HepG2 (cell line): Measurements from ENCODE around the gene FMR1. TPM values are rescaled to one million over a fixed set of nuclear protein-coding genes. Genes with fewer than 3 reads are reported as not detected.
A peak's percentile ranks its signal among the peaks of the same experiment; 100 is the strongest.

Experiments
- DR1 ChIP-seq: sonication (generic); formaldehyde crosslinking; IDR thresholded peaks from 2 replicates; pipeline ENCODE4 v1.8.0; 2021; ENCODE audit warnings: mild to moderate bottlenecking, missing genetic modification reagents, inconsistent platforms
- FUBP1 ChIP-seq: sonication (generic); formaldehyde crosslinking; IDR thresholded peaks from 2 replicates; pipeline ENCODE4 v1.5.1; 2020; ENCODE audit warnings: missing genetic modification reagents, mild to moderate bottlenecking, borderline replicate concordance
- HNRNPUL1 ChIP-seq: fragments of 200-400 bp; formaldehyde crosslinking; IDR thresholded peaks from 2 replicates; pipeline ENCODE4 v1.6.1; 2017; ENCODE audit warnings: low read depth, mild to moderate bottlenecking, low read length, moderate library complexity
- HOXD1 ChIP-seq: sonication (generic); formaldehyde crosslinking; IDR thresholded peaks from 2 replicates; pipeline ENCODE4 v1.5.0; 2020; ENCODE audit warnings: missing genetic modification reagents
- KDM2A ChIP-seq: sonication (generic); formaldehyde crosslinking; IDR thresholded peaks from 2 replicates; pipeline ENCODE4 v1.4.0; 2020; ENCODE audit warnings: low read depth, missing genetic modification reagents, borderline replicate concordance
- MNT ChIP-seq: fragments of 450-650 bp; IDR thresholded peaks from 2 replicates; pipeline ENCODE4 v1.6.1; 2016
- NFKBIZ ChIP-seq: IDR thresholded peaks from 2 replicates; pipeline ENCODE4 v1.6.1; 2018; ENCODE audit warnings: missing genetic modification reagents, missing compliant biosample characterization
- PHF8 ChIP-seq: sonication (generic); formaldehyde crosslinking; IDR thresholded peaks from 2 replicates; pipeline ENCODE4 v1.5.0; 2020; ENCODE audit warnings: missing genetic modification reagents
- PLRG1 ChIP-seq: fragments of 450-650 bp; conservative IDR thresholded peaks from 2 replicates; pipeline ENCODE4 v1.6.1; 2016
- PTBP1 ChIP-seq: fragments of 200-400 bp; formaldehyde crosslinking; IDR thresholded peaks from 2 replicates; pipeline ENCODE4 v1.6.1; 2018; ENCODE audit warnings: low read length, low read depth; ENCODE audit not compliant: poor library complexity, severe bottlenecking
- SAP130 ChIP-seq: IDR thresholded peaks from 2 replicates; pipeline ENCODE4 v1.6.1; 2016; ENCODE audit warnings: low read depth
- ZC3H4 ChIP-seq: sonication (generic); formaldehyde crosslinking; IDR thresholded peaks from 2 replicates; pipeline ENCODE4 v1.4.0; 2020; ENCODE audit warnings: missing genetic modification reagents, borderline replicate concordance
- ZFX ChIP-seq: sonication (generic); formaldehyde crosslinking; IDR thresholded peaks from 2 replicates; pipeline ENCODE4 v1.4.0; 2020; ENCODE audit warnings: mild to moderate bottlenecking, low read depth, missing genetic modification reagents, moderate library complexity
- ZFY ChIP-seq: sonication (generic); formaldehyde crosslinking; IDR thresholded peaks from 2 replicates; pipeline ENCODE4 v1.4.0; 2020; ENCODE audit warnings: missing genetic modification reagents
- ZNF292 ChIP-seq: sonication (generic); formaldehyde crosslinking; IDR thresholded peaks from 2 replicates; pipeline ENCODE4 v1.8.1; 2022; ENCODE audit warnings: mild to moderate bottlenecking, low read depth, missing genetic modification reagents, borderline replicate concordance
- ZNF317 ChIP-seq: sonication (generic); formaldehyde crosslinking; IDR thresholded peaks from 2 replicates; pipeline ENCODE4 v1.5.0; 2020; ENCODE audit warnings: mild to moderate bottlenecking, missing genetic modification reagents
- ZNF577 ChIP-seq: sonication (generic); formaldehyde crosslinking; IDR thresholded peaks from 2 replicates; pipeline ENCODE4 v1.4.0; 2020; ENCODE audit warnings: mild to moderate bottlenecking, low read depth, missing genetic modification reagents, borderline replicate concordance
- ZNF615 ChIP-seq: sonication (generic); formaldehyde crosslinking; IDR thresholded peaks from 2 replicates; pipeline ENCODE4 v1.5.0; 2020; ENCODE audit warnings: mild to moderate bottlenecking, missing genetic modification reagents, borderline replicate concordance
- ZNF777 ChIP-seq: sonication (generic); formaldehyde crosslinking; IDR thresholded peaks from 2 replicates; pipeline ENCODE4 v1.4.0; 2020; ENCODE audit warnings: missing genetic modification reagents
- ZSCAN29 ChIP-seq: sonication (generic); formaldehyde crosslinking; conservative IDR thresholded peaks from 2 replicates; pipeline ENCODE4 v1.4.0; 2020; ENCODE audit warnings: mild to moderate bottlenecking, missing genetic modification reagents
- polyA plus RNA-seq, 8 experiments: library from polyadenylated mRNA; depleted of rRNA in 3 of 8; stranded (reverse) in 7 of 8; unstranded in 1 of 8; fragments of >200 nt; fragmentation: Illumina TruSeq in 4 of 8; extraction: Trizol in 4 of 8; gene quantifications; 2 replicates each; pipeline versions ENCODE4 v1.2.1 to v1.2.3, GENCODE V29; 2011 to 2016; ENCODE audit warnings: low read depth in 4 of 8, missing spikeins in 1 of 8, mixed read lengths in 1 of 8; ENCODE audit not compliant: insufficient read depth in 1 of 8
- total RNA-seq, 5 experiments: library from RNA; depleted of rRNA; stranded (reverse); fragments of >200 nt; fragmentation: Illumina TruSeq; extraction: Trizol; gene quantifications; 2 replicates each; pipeline ENCODE4 v1.2.3, GENCODE V29; 2016; ENCODE audit warnings: low read depth in 1 of 5
- TF ChIP-seq, protein P1 (sequence below): sonication (generic); formaldehyde crosslinking; IDR thresholded peaks from 2 replicates; pipeline ENCODE4 v1.4.0; 2020; ENCODE audit warnings: mild to moderate bottlenecking, missing genetic modification reagents
- TF ChIP-seq, protein P2 (sequence below): sonication (generic); formaldehyde crosslinking; IDR thresholded peaks from 2 replicates; pipeline ENCODE4 v1.9.0; 2022; ENCODE audit warnings: low read depth, missing genetic modification reagents
- TF ChIP-seq, protein P3 (sequence below): sonication (generic); formaldehyde crosslinking; IDR thresholded peaks from 2 replicates; pipeline ENCODE4 v1.4.0; 2020; ENCODE audit warnings: missing genetic modification reagents

Gene FMR1
- total and polyA plus RNA-seq, 2 of the 13 experiments (the other 11 are each of a cell fraction or from before 2014, with no cell fraction given): 27.8 to 49.6 TPM

DNA sequence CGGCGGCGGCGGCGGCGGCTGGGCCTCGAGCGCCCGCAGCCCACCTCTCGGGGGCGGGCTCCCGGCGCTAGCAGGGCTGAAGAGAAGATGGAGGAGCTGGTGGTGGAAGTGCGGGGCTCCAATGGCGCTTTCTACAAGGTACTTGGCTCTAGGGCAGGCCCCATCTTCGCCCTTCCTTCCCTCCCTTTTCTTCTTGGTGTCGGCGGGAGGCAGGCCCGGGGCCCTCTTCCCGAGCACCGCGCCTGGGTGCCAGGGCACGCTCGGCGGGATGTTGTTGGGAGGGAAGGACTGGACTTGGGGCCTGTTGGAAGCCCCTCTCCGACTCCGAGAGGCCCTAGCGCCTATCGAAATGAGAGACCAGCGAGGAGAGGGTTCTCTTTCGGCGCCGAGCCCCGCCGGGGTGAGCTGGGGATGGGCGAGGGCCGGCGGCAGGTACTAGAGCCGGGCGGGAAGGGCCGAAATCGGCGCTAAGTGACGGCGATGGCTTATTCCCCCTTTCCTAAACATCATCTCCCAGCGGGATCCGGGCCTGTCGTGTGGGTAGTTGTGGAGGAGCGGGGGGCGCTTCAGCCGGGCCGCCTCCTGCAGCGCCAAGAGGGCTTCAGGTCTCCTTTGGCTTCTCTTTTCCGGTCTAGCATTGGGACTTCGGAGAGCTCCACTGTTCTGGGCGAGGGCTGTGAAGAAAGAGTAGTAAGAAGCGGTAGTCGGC, 528 bp downstream of the FMR1 start (continued):
- TF ChIP-seq ZNF777 (CRISPR knock-in tag) (no peak), ZNF577 (CRISPR knock-in tag) (no peak), DR1 (CRISPR knock-in tag) (no peak), KDM2A (CRISPR knock-in tag) (no peak), SAP130 (CRISPR knock-in tag) (0 out of 2 replicates have a peak, but pooled peaks have one; percentile 13), ZNF615 (CRISPR knock-in tag) (no peak), MNT (no peak), HNRNPUL1 (no peak), PLRG1 (no peak), ZNF292 (CRISPR knock-in tag) (peak; percentile 33; the same call in 1 of the 2 replicates), NFKBIZ (CRISPR knock-in tag) (no peak), ZC3H4 (CRISPR knock-in tag) (no peak), PTBP1 (no peak), PHF8 (CRISPR knock-in tag) (0 out of 2 replicates have a peak, but pooled peaks have one; percentile 35), ZFY (CRISPR knock-in tag) (peak; percentile 34; the same call in 1 of the 2 replicates), ZNF317 (no peak), ZSCAN29 (CRISPR knock-in tag) (no peak), FUBP1 (CRISPR knock-in tag) (no peak), HOXD1 (CRISPR knock-in tag) (no peak), ZFX (CRISPR knock-in tag) (peak; percentile 46; the same call in 1 of the 2 replicates)
- TF ChIP-seq, protein P1, sequence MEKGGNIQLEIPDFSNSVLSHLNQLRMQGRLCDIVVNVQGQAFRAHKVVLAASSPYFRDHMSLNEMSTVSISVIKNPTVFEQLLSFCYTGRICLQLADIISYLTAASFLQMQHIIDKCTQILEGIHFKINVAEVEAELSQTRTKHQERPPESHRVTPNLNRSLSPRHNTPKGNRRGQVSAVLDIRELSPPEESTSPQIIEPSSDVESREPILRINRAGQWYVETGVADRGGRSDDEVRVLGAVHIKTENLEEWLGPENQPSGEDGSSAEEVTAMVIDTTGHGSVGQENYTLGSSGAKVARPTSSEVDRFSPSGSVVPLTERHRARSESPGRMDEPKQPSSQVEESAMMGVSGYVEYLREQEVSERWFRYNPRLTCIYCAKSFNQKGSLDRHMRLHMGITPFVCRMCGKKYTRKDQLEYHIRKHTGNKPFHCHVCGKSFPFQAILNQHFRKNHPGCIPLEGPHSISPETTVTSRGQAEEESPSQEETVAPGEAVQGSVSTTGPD: no peak
- TF ChIP-seq, protein P2, sequence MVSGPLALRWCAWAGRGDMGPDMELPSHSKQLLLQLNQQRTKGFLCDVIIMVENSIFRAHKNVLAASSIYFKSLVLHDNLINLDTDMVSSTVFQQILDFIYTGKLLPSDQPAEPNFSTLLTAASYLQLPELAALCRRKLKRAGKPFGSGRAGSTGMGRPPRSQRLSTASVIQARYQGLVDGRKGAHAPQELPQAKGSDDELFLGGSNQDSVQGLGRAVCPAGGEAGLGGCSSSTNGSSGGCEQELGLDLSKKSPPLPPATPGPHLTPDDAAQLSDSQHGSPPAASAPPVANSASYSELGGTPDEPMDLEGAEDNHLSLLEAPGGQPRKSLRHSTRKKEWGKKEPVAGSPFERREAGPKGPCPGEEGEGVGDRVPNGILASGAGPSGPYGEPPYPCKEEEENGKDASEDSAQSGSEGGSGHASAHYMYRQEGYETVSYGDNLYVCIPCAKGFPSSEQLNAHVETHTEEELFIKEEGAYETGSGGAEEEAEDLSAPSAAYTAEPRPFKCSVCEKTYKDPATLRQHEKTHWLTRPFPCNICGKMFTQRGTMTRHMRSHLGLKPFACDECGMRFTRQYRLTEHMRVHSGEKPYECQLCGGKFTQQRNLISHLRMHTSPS (CRISPR knock-in tag): no peak
- TF ChIP-seq, protein P3, sequence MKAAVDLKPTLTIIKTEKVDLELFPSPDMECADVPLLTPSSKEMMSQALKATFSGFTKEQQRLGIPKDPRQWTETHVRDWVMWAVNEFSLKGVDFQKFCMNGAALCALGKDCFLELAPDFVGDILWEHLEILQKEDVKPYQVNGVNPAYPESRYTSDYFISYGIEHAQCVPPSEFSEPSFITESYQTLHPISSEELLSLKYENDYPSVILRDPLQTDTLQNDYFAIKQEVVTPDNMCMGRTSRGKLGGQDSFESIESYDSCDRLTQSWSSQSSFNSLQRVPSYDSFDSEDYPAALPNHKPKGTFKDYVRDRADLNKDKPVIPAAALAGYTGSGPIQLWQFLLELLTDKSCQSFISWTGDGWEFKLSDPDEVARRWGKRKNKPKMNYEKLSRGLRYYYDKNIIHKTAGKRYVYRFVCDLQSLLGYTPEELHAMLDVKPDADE: no peak
